MM.1S (cell line): ENCODE data around the gene MAP4.
A peak's percentile ranks its signal among the peaks of the same experiment; 100 is the strongest.

Experiments used
- DNase-seq: peaks from one replicate; pipeline ENCODE4 v3.0.0-alpha.2; 2015
- H2AFZ ChIP-seq: fragments of 300-600 bp; sonication (generic); 2 replicates; pipeline ENCODE4 v1.6.0; 2016; ENCODE audit warnings: antibody characterized with exemption, low read length
- H3F3A ChIP-seq: fragments of 300-600 bp; sonication (generic); 2 replicates; pipeline ENCODE4 v1.6.1; 2016; ENCODE audit warnings: mild to moderate bottlenecking, antibody characterized with exemption, low read length, moderate library complexity, mixed read lengths; ENCODE audit not compliant: insufficient read depth
- H3K27ac ChIP-seq: fragments of 300-600 bp; sonication (generic); 2 replicates; pipeline ENCODE4 v1.5.1; 2016; ENCODE audit warnings: mild to moderate bottlenecking, low read length
- H3K27me3 ChIP-seq: fragments of 300-600 bp; sonication (generic); replicated peaks from 2 replicates; pipeline ENCODE4 v1.6.0; 2016; ENCODE audit warnings: low read length; ENCODE audit not compliant: insufficient read depth
- H3K36me3 ChIP-seq: fragments of 300-600 bp; sonication (generic); replicated peaks from 2 replicates; pipeline ENCODE4 v1.6.1; 2016; ENCODE audit warnings: mild to moderate bottlenecking, low read length, mixed read lengths; ENCODE audit not compliant: insufficient read depth
- H3K4me1 ChIP-seq: fragments of 300-600 bp; sonication (generic); 2 replicates; pipeline ENCODE4 v1.6.1; 2016; ENCODE audit warnings: low read length, mixed read lengths
- H3K4me2 ChIP-seq: fragments of 300-600 bp; sonication (generic); 2 replicates; pipeline ENCODE4 v1.6.0; 2016; ENCODE audit warnings: low read depth, low read length
- H3K4me3 ChIP-seq: fragments of 300-600 bp; sonication (generic); 2 replicates; pipeline ENCODE4 v1.5.1; 2016; ENCODE audit warnings: low read length, mixed read lengths
- H3K79me2 ChIP-seq: fragments of 300-600 bp; sonication (generic); 2 replicates; pipeline ENCODE4 v1.6.1; 2016; ENCODE audit warnings: mixed run types, low read length, mixed read lengths
- H3K9ac ChIP-seq: fragments of 300-600 bp; sonication (generic); 2 replicates; pipeline ENCODE4 v1.6.1; 2016; ENCODE audit warnings: low read length, mixed read lengths
- H3K9me2 ChIP-seq: fragments of 300-600 bp; sonication (generic); replicated peaks from 2 replicates; pipeline ENCODE4 v1.6.1; 2016; ENCODE audit warnings: mild to moderate bottlenecking, low read length, mixed read lengths; ENCODE audit not compliant: insufficient read depth
- H3K9me3 ChIP-seq: fragments of 300-600 bp; sonication (generic); replicated peaks from 2 replicates; pipeline ENCODE4 v1.6.1; 2016; ENCODE audit warnings: mild to moderate bottlenecking, low read length, mixed read lengths; ENCODE audit not compliant: insufficient read depth
- H4K20me1 ChIP-seq: fragments of 300-600 bp; sonication (generic); 2 replicates; pipeline ENCODE4 v1.6.1; 2016; ENCODE audit warnings: mild to moderate bottlenecking, low read length, moderate library complexity, mixed read lengths; ENCODE audit not compliant: insufficient read depth
- CTCF ChIP-seq: fragments of 300-600 bp; sonication (generic); IDR thresholded peaks from 2 replicates; pipeline ENCODE4 v1.5.1; 2016; ENCODE audit warnings: antibody characterized with exemption, low read length, mixed read lengths
- EZH2 ChIP-seq: fragments of 300-600 bp; sonication (generic); optimal IDR thresholded peaks from 2 replicates; pipeline ENCODE3; 2017; ENCODE audit warnings: low read depth, mild to moderate bottlenecking, antibody characterized with exemption, low read length, mixed read lengths
- EZH2phosphoT487 ChIP-seq: fragments of 300-600 bp; sonication (generic); IDR thresholded peaks from 2 replicates; pipeline ENCODE4 v1.6.1; 2018; ENCODE audit warnings: antibody characterized with exemption, low read length

MAP4 gene

GRCh38 chr3:47803480-47804025, 212.7 kb downstream of the MAP4 start:
- H2AFZ ChIP-seq, result peak overlapping the region; percentile 70
- DNase-seq, result peak; percentile 14
- TF ChIP-seq EZH2phosphoT487 (no peak), CTCF (no peak), EZH2 (no peak)

GRCh38 chr3:47802734-47803479, 213.3 kb downstream of the MAP4 start, which contains the start of gene DHX30:
DHX30 (plus strand) TSS chr3:47803138; CDS start chr3:47810684, 7,546 bp downstream.
- peaks cover 5% of the 10 kb centered on the region; the same call in 1 of the 2 replicates for H3F3A ChIP-seq
- DNase-seq, result peak; percentile 87
- H3K9ac ChIP-seq, result peak within 1 kb of the TSS; percentile 71
- H3K27me3 ChIP-seq, result no peaks in the 10 kb centered on the region
- peaks cover 8% of the 10 kb centered on the region for H3K4me1 ChIP-seq
- H3K9me2 ChIP-seq, result no peaks in the 10 kb centered on the region
- peak within 1 kb of the TSS; percentile 83 for H2AFZ ChIP-seq
- no peaks in the 10 kb centered on the region for H3K36me3 ChIP-seq
- peak within 1 kb of the TSS; percentile 94 for H3K4me3 ChIP-seq
- TF ChIP-seq EZH2phosphoT487 (no peak), CTCF (no peak)
- peak within 1 kb of the TSS; percentile 95 for H3K4me2 ChIP-seq
- H3K79me2 ChIP-seq, result peaks cover 9% of the 10 kb centered on the region
- H3K27ac ChIP-seq, result peak within 1 kb of the TSS; percentile 57; the same call in 1 of the 2 replicates
- H4K20me1 ChIP-seq, result no peaks in the 10 kb centered on the region
- H3K9me3 ChIP-seq, result no peaks in the 10 kb centered on the region

More at GRCh38 chr3:47803480-47804025, 212.7 kb downstream of the MAP4 start:
- Histone ChIP-seq H3K27ac (peak overlapping the region; percentile 57; the same call in 1 of the 2 replicates), H3F3A (peaks cover 5% of the 10 kb centered on the region; the same call in 1 of the 2 replicates), H3K9me2 (no peaks in the 10 kb centered on the region), H3K79me2 (peaks cover 9% of the 10 kb centered on the region), H3K27me3 (no peaks in the 10 kb centered on the region), H3K4me3 (peak overlapping the region; percentile 94), H3K36me3 (no peaks in the 10 kb centered on the region), H4K20me1 (no peaks in the 10 kb centered on the region), H3K9ac (peak overlapping the region; percentile 71), H3K4me1 (peaks cover 8% of the 10 kb centered on the region), H3K4me2 (peak overlapping the region; percentile 95), H3K9me3 (no peaks in the 10 kb centered on the region)
